GM19239 (cell line): ENCODE results near the gene WDR91.
A peak's percentile ranks its signal among the peaks of the same experiment; 100 is the strongest.
"Not testable (repeated sequence)": the region's sequence is repeated elsewhere in the genome, so short reads cannot be mapped to it uniquely, and the experiment has no call there.

Experiments used
- DNase-seq: peaks from one replicate; pipeline ENCODE4 v3.0.0; 2011; ENCODE audit warnings: low spot score; ENCODE audit not compliant: insufficient read length
- FAIRE-seq: peaks from 2 replicates; lab custom pipeline; 2011; peaks lifted over from hg19 to GRCh38; lab: Jason Lieb, UNC

The WDR91 gene

GRCh38 chr7:135234727-135235126 lies 23.4 kb upstream of the WDR91 start:
- FAIRE-seq, result no peak
- DNase-seq, result no peak

GRCh38 chr7:135234095-135234494 lies 22.8 kb upstream of the WDR91 start:
- not testable (repeated sequence) for FAIRE-seq, DNase-seq

GRCh38 chr7:135233570-135233969 lies 22.2 kb upstream of the WDR91 start, which contains the start of gene STRA8:
Gene STRA8, plus strand, starts transcription at chr7:135233838. Its CDS starts 6,687 bp downstream, at chr7:135240525.
- FAIRE-seq (no peak), DNase-seq (no peak)

GRCh38 chr7:135232720-135233119 lies 21.4 kb upstream of the WDR91 start:
- no peak for DNase-seq
- FAIRE-seq, result no peak

GRCh38 chr7:135232087-135232486 lies 20.8 kb upstream of the WDR91 start:
- DNase-seq (no peak), FAIRE-seq (no peak)

- FAIRE-seq (peak; percentile 67), DNase-seq (no peak)
These were observed 20.4 kb upstream of the WDR91 start for GRCh38 chr7:135231686-135232085.

- DNase-seq (no peak), FAIRE-seq (peak; percentile 92)
These were observed 12.7 kb upstream of the WDR91 start for GRCh38 chr7:135224027-135224426.

GRCh38 chr7:135217645-135218509 lies 6.6 kb upstream of the WDR91 start:
- DNase-seq (no peak), FAIRE-seq (no peak)

GRCh38 chr7:135215698-135216097 lies 4.4 kb upstream of the WDR91 start:
- FAIRE-seq (no peak), DNase-seq (no peak)

- no peak for DNase-seq
- no peak for FAIRE-seq
These were observed 3.9 kb upstream of the WDR91 start for GRCh38 chr7:135215180-135215579.

- FAIRE-seq (no peak), DNase-seq (no peak)
These were observed 2.5 kb upstream of the WDR91 start for GRCh38 chr7:135213831-135214230.

- not testable (repeated sequence) for DNase-seq, FAIRE-seq
These were observed 790 bp upstream of the WDR91 start for GRCh38 chr7:135211946-135212685.

GRCh38 chr7:135210888-135211178 lies 493 bp downstream of the WDR91 start:
- FAIRE-seq, result peak; percentile 47
- no peak for DNase-seq

GRCh38 chr7:135209225-135209834 lies 2.0 kb downstream of the WDR91 start:
- peak; percentile 69 for FAIRE-seq
- no peak for DNase-seq

- no peak for DNase-seq
These were observed 3.1 kb downstream of the WDR91 start for GRCh38 chr7:135208102-135208793.

GRCh38 chr7:135207406-135208101 lies 3.8 kb downstream of the WDR91 start:
- peak; percentile 97 for FAIRE-seq
- DNase-seq, result no peak

More at GRCh38 chr7:135208102-135208793, 3.1 kb downstream of the WDR91 start:
- FAIRE-seq, result no peak

- peak; percentile 76 for FAIRE-seq
- DNase-seq, result peak; percentile 44
These were observed 4.4 kb downstream of the WDR91 start for GRCh38 chr7:135206941-135207391.

- no peak for DNase-seq
- no peak for FAIRE-seq
These were observed 5.5 kb downstream of the WDR91 start for GRCh38 chr7:135205850-135206249.

GRCh38 chr7:135204876-135205275 lies 6.5 kb downstream of the WDR91 start:
- no peak for FAIRE-seq
- DNase-seq, result no peak

- FAIRE-seq, result no peak
- no peak for DNase-seq
These were observed 7.0 kb downstream of the WDR91 start for GRCh38 chr7:135204341-135204749.
